ENCODE measurements around the gene TMPRSS7. TPM values are rescaled to one million over a fixed set of nuclear protein-coding genes. Genes with fewer than 3 reads are reported as not detected.

The TMPRSS7 gene
- total and polyA plus RNA-seq, 2 of the 8 experiments (the other 6 are each of a cell fraction or from before 2014, with no cell fraction given) = not detected

DNA sequence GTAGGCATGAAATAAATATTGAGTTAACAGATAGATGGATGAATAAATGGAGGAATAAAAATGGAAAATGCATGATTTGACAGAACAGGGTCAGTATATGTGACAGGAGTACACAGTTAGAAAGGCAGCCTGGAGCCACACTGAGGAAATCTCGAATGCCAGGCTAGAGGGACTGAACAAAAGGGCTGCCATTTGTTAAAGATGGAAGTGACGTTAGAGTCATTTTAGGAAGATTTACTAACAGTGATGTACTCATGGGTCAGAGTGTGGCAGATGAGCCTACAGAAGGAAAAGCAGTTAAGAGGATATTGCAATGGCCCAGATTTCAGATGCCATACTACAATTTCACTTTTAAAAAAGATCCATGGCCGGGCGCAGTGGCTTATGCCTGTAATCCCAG, 7.4 kb upstream of the TMPRSS7 start:
- Histone ChIP-seq H3K4ac (replicated peaks; ENCODE audit: insufficient read length, low read depth, low read length) (no peak overlapping the region), H3K79me1 (ENCODE audit: low read depth, low read length) (no peaks in the 10 kb centered on the region), H3K23ac (ENCODE audit: insufficient read length) (no peak overlapping the region), H2AK5ac (ENCODE audit: low read depth, low read length) (no peak overlapping the region), H4K91ac (replicated peaks; ENCODE audit: insufficient read length, low read length) (no peak overlapping the region), H2BK5ac (ENCODE audit: low read depth, low read length) (no peak overlapping the region), H3K4me1 (replicated peaks in 1 of 4; ENCODE audit: control insufficient read depth in 3 of 4, insufficient read depth in 4 of 4, low read length in 3 of 4) (no peaks in the 10 kb centered on the region), H4K20me1 (replicated peaks in 1 of 2; ENCODE audit: control insufficient read depth in 1 of 2, insufficient read depth in 2 of 2, low read length in 2 of 2) (no peaks in the 10 kb centered on the region), H2BK20ac (ENCODE audit: low read length) (no peak overlapping the region), H2BK15ac (ENCODE audit: low read length) (no peak overlapping the region), H3K27me3 (replicated peaks in 1 of 4; ENCODE audit: control insufficient read depth in 3 of 4, extremely low read depth in 1 of 4, insufficient read depth in 3 of 4, low read length in 3 of 4) (no peaks in the 10 kb centered on the region), H3K9ac (replicated peaks in 1 of 4; ENCODE audit: extremely low read depth in 1 of 4, low read depth in 3 of 4, low read length in 3 of 4) (no peak overlapping the region), H3K36me3 (ENCODE audit: control insufficient read depth in 2 of 4, insufficient read depth in 4 of 4, low read length in 3 of 4) (no peaks in the 10 kb centered on the region), H2BK12ac (ENCODE audit: low read depth, low read length) (no peak overlapping the region), H3K14ac (ENCODE audit: insufficient read length) (no peak overlapping the region), H4K8ac (ENCODE audit: extremely low read depth, insufficient read depth, low read length) (no peak overlapping the region), H3K9me3 (ENCODE audit: insufficient read depth in 2 of 2, low read depth in 1 of 2, low read length in 1 of 2) (peaks cover under 1 to 1% of the 10 kb centered on the region in 2 experiments; a peak in 3 of 4 replicates), H2AFZ (ENCODE audit: low read length) (no peak overlapping the region), H2BK120ac (replicated peaks; ENCODE audit: low read depth, low read length) (no peak overlapping the region), H3K18ac (ENCODE audit: extremely low read depth, low read length) (no peak overlapping the region), H3K56ac (replicated peaks; ENCODE audit: insufficient read length, low read depth, low read length) (no peak overlapping the region), H3K4me3 (ENCODE audit: extremely low read depth in 1 of 4, insufficient read depth in 2 of 4, low read depth in 3 of 4, low read length in 4 of 4) (no peak overlapping the region), H4K5ac (ENCODE audit: insufficient read length, low read depth, low read length) (no peak overlapping the region), H3K27ac (ENCODE audit: low read depth, low read length) (no peak overlapping the region), H3K79me2 (ENCODE audit: control insufficient read depth in 1 of 2, insufficient read depth in 2 of 2, low read length in 2 of 2) (no peaks in the 10 kb centered on the region), H3K4me2 (ENCODE audit: insufficient read depth in 1 of 2, low read depth in 2 of 2, low read length in 2 of 2) (no peak overlapping the region), H3K23me2 (ENCODE audit: low read depth, low read length) (no peaks in the 10 kb centered on the region)
- CTCF ChIA-PET (ENCODE audit: partially characterized antibody) = interaction anchor here (1.2 to 1.5 kb wide), 2 partner anchors 14 to 45 kb away, joined by 3 to 8 read pairs; no protein-coding TSS in a partner anchor
- POLR2A ChIA-PET (ENCODE audit: partially characterized antibody) = no interaction called here
- FAIRE-seq (no peak), DNase-seq (ENCODE audit: low read depth in 1 of 2, low spot score in 2 of 2) (no peak)
- WGBS, 2 experiments (ENCODE audit: extremely low coverage in 1 of 2, insufficient coverage in 1 of 2, insufficient read length in 1 of 2, insufficient replicate concordance in 2 of 2, low coverage in 1 of 2, low lambda C conversion rate in 2 of 2, missing lambda C conversion rate in 1 of 2) = 95% methylated on average over 4 of the region's 4 CpGs; no CpG with 5 or more reads in 1 of the 2 experiments
- TF ChIP-seq HDAC2 (IDR thresholded peaks at IDR 0.05; ENCODE audit: borderline replicate concordance in 1 of 2, low read depth in 2 of 2, low read length in 2 of 2) = no peak
- no peak for TF ChIP-seq BCL11A (IDR thresholded peaks at IDR 0.05; ENCODE audit: low read depth in 2 of 2, low read length in 2 of 2)
- TF ChIP-seq NRF1 (IDR thresholded peaks at IDR 0.05; ENCODE audit: low read depth, low read length) = no peak
- TF ChIP-seq KDM4A (IDR thresholded peaks at IDR 0.05; ENCODE audit: low read depth, low read length, severe bottlenecking) = no peak
- no peak for TF ChIP-seq ZNF274 (IDR thresholded peaks at IDR 0.05; ENCODE audit: borderline replicate concordance, extremely low read depth, low read length)
- no peak for TF ChIP-seq KDM5A (IDR thresholded peaks at IDR 0.05; ENCODE audit: low read length)
- TF ChIP-seq SIN3A (conservative IDR thresholded peaks at IDR 0.05 in 1 of 2, IDR thresholded peaks at IDR 0.05 in 1 of 2; ENCODE audit: low read depth in 1 of 2, low read length in 2 of 2) = no peak
- TF ChIP-seq CHD2 (IDR thresholded peaks at IDR 0.05; ENCODE audit: low read length) = no peak
- TF ChIP-seq CEBPB (IDR thresholded peaks at IDR 0.05; ENCODE audit: low read depth, low read length) = no peak
